Measurements from ENCODE around the gene PRKG1.

GRCh38 chr10:51100221-51100620 lies 25.9 kb downstream of the PRKG1 start:
- TF ChIP-seq POLR2AphosphoS5 (IDR thresholded peaks at IDR 0.05; ENCODE audit: insufficient read depth in 1 of 2, low read depth in 1 of 2) (no peak), CTCF (IDR thresholded peaks at IDR 0.05) (no peak)
